ENCODE data around the gene RNF14.

Gene RNF14

DNA sequence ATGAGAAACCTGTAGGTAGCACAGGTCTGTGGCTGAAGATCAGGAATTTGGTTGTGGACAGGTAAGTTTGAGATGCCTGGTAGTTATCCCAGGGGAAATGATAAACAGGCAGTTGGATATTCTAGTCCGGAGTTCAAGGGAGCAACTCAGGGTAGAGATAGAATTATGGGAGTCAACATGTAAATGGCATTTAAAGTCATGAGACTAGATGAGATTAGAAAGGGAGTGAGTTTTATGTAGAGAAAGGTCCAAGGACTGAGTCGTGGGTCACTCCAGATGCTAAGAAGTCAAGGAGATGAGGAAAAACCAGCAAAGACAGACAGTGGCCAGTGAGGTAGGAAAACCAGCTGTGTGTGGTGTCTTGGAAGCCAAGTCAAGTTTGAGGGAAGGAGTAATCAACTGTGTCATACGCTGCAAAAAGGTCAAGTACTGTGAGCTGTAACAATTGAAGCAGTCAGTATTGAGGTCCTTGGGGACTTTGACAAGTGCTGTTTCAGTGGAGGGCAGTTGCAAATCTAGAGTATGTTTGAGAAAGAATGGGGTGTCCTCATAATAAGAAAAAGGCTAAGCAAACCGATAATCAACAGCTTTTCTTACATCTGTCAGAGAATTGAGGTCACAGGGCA lies 25.7 kb downstream of the RNF14 start:
- Histone ChIP-seq H3K27ac (ENCODE audit: low read length) (no peak overlapping the region), H3K9me3 (ENCODE audit: control insufficient read depth, low read depth, low read length) (no peaks in the 10 kb centered on the region), H3K27me3 (ENCODE audit: control insufficient read depth, insufficient read depth, low read length) (no peaks in the 10 kb centered on the region), H3K9ac (ENCODE audit: low read length) (no peak overlapping the region), H3K36me3 (ENCODE audit: control insufficient read depth, low read depth, low read length) (peaks cover 13% of the 10 kb centered on the region), H3K4me3 (ENCODE audit: low read length) (no peak overlapping the region), H3K4me1 (ENCODE audit: control insufficient read depth, low read depth, low read length) (no peaks in the 10 kb centered on the region)

GRCh38 chr5:141995656-141996055 lies 26.8 kb downstream of the RNF14 start:
- H3K4me1 ChIP-seq (ENCODE audit: control insufficient read depth, low read depth, low read length) = no peaks in the 10 kb centered on the region
- H3K27me3 ChIP-seq (ENCODE audit: control insufficient read depth, insufficient read depth, low read length) = no peaks in the 10 kb centered on the region
- H3K27ac ChIP-seq (ENCODE audit: low read length) = no peak overlapping the region
- H3K9me3 ChIP-seq (ENCODE audit: control insufficient read depth, low read depth, low read length) = no peaks in the 10 kb centered on the region
- H3K9ac ChIP-seq (ENCODE audit: low read length) = no peak overlapping the region
- H3K4me3 ChIP-seq (ENCODE audit: low read length) = no peak overlapping the region
- peaks cover 18% of the 10 kb centered on the region for H3K36me3 ChIP-seq (ENCODE audit: control insufficient read depth, low read depth, low read length)

DNA sequence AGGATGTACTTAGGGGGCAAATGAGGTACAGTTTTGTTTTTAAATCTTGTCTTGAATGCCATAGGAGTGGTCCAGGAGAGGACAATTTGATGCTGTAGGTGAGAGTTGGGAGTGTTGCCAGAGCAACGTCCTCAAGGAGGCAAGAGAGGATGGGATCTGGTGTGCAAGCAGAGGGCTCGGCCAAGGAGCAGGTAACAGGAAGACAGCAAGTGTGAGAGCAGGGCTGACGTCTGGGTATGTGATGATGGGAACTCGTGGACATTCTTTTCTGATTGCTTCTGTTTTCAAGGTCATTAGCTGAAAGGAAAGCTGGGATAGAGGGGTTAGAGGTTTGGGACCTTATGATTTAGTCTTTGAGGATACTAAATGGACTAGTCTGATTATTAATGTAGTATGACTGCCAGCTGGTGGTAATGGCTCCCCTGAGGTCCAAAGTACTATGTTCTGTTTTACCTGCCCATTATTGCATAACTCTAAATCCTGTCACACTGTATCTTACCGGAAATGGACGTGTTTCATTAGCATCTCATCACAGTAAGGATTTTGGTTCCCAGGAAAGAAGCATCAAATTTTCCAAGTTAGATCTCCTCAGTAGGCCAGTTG lies 28.6 kb downstream of the RNF14 start:
- no peak overlapping the region for H3K27ac ChIP-seq (ENCODE audit: low read length)
- no peaks in the 10 kb centered on the region for H3K9me3 ChIP-seq (ENCODE audit: control insufficient read depth, low read depth, low read length)
- H3K27me3 ChIP-seq (ENCODE audit: control insufficient read depth, insufficient read depth, low read length) = no peaks in the 10 kb centered on the region
- H3K9ac ChIP-seq (ENCODE audit: low read length) = no peak overlapping the region
- no peaks in the 10 kb centered on the region for H3K4me1 ChIP-seq (ENCODE audit: control insufficient read depth, low read depth, low read length)
- H3K36me3 ChIP-seq (ENCODE audit: control insufficient read depth, low read depth, low read length) = peaks cover 34% of the 10 kb centered on the region
- no peak overlapping the region for H3K4me3 ChIP-seq (ENCODE audit: low read length)

DNA sequence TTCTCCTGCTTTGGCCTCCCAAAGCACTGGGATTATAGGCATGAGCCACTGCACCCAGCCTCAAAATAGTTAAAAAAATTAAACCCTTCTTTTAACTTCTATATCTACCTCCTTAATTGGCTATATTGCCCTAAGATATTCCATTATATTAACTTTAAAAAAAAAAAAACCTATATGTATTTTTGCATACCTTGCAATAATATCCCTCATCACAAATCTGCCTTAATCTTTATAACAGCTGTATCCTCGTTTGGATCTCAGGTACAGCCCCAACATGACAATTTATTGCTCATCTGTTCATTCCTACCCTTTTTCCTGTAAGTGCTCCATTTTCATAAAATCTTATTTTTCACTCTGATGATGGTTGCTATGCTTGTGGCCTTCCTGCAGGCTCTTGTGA lies 31.3 kb downstream of the RNF14 start:
- H3K4me1 ChIP-seq (ENCODE audit: control insufficient read depth, low read depth, low read length) = no peaks in the 10 kb centered on the region
- H3K4me3 ChIP-seq (ENCODE audit: low read length) = no peak overlapping the region
- H3K27me3 ChIP-seq (ENCODE audit: control insufficient read depth, insufficient read depth, low read length) = no peaks in the 10 kb centered on the region
- no peaks in the 10 kb centered on the region for H3K9me3 ChIP-seq (ENCODE audit: control insufficient read depth, low read depth, low read length)
- H3K36me3 ChIP-seq (ENCODE audit: control insufficient read depth, low read depth, low read length) = peaks cover 45% of the 10 kb centered on the region
- H3K9ac ChIP-seq (ENCODE audit: low read length) = no peak overlapping the region
- H3K27ac ChIP-seq (ENCODE audit: low read length) = no peak overlapping the region

DNA sequence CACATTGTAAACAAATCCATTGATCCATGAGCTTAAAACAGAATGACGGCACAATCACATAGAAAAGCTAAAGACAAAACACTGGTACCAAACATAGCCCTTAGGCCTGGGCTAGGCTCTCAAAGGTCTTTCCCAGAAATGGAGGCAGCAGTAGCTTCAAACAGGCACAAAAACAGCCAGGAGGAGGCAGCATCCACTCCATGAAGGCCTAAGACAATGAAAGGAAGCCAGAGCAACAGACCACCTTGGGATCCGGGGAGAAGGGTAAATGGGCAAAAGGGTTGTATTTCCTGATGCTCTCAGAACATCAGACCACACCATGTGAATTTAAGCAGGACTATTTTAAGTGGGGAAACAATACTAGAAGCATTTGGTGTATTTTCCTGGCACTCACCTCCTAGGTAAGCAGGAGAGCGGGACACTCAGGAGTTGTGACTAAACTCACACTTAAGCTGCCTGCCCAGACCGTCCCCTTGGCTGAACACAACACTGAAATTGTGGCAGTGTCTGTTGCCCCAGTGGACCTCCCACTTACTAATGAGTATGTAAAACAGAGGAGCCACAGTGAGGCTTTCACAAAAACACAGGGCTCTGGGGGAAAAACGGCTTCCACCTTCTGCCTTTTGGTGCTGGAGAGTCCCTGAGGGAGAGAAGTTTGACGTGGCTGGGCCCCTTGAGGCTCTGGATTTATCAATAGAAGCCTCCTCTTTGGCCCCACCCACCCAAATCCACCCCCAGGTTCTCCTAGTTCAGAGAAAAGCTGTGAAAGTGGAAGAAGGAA lies 32.0 kb downstream of the RNF14 start:
- Histone ChIP-seq H3K36me3 (ENCODE audit: control insufficient read depth, low read depth, low read length) (peaks cover 50% of the 10 kb centered on the region), H3K27ac (ENCODE audit: low read length) (no peak overlapping the region), H3K9ac (ENCODE audit: low read length) (no peak overlapping the region), H3K27me3 (ENCODE audit: control insufficient read depth, insufficient read depth, low read length) (no peaks in the 10 kb centered on the region), H3K4me3 (ENCODE audit: low read length) (no peak overlapping the region), H3K4me1 (ENCODE audit: control insufficient read depth, low read depth, low read length) (no peaks in the 10 kb centered on the region), H3K9me3 (ENCODE audit: control insufficient read depth, low read depth, low read length) (no peaks in the 10 kb centered on the region)

DNA sequence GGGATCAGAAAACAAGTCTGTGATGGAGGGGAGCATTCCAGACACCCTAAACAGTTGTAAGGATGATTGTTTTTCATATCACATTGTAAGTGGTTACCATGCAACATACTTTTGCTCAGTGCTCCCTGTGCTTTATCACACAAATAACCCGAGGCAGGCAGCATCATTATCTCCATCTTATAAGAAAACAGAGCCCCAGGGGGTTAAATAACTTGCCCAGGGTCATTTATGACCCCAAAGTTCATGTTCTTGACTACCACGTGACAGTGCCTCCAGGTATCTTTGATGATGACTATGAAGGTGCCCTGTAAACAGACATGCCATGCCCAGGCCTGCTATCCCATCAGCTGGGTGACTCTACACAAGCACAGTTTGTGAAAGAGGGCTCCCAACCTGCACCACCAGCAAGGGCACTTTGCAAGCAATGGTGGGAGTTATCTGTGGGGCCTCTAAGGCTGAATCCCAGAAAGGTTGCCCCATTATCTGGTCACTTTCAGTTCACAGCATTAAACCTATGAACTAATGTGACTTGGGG lies 34.4 kb downstream of the RNF14 start:
- H3K4me1 ChIP-seq (ENCODE audit: control insufficient read depth, low read depth, low read length) = no peaks in the 10 kb centered on the region
- H3K27ac ChIP-seq (ENCODE audit: low read length) = no peak overlapping the region
- H3K9me3 ChIP-seq (ENCODE audit: control insufficient read depth, low read depth, low read length) = no peaks in the 10 kb centered on the region
- H3K9ac ChIP-seq (ENCODE audit: low read length) = no peak overlapping the region
- no peaks in the 10 kb centered on the region for H3K27me3 ChIP-seq (ENCODE audit: control insufficient read depth, insufficient read depth, low read length)
- H3K4me3 ChIP-seq (ENCODE audit: low read length) = no peak overlapping the region
- H3K36me3 ChIP-seq (ENCODE audit: control insufficient read depth, low read depth, low read length) = peaks cover 55% of the 10 kb centered on the region

DNA sequence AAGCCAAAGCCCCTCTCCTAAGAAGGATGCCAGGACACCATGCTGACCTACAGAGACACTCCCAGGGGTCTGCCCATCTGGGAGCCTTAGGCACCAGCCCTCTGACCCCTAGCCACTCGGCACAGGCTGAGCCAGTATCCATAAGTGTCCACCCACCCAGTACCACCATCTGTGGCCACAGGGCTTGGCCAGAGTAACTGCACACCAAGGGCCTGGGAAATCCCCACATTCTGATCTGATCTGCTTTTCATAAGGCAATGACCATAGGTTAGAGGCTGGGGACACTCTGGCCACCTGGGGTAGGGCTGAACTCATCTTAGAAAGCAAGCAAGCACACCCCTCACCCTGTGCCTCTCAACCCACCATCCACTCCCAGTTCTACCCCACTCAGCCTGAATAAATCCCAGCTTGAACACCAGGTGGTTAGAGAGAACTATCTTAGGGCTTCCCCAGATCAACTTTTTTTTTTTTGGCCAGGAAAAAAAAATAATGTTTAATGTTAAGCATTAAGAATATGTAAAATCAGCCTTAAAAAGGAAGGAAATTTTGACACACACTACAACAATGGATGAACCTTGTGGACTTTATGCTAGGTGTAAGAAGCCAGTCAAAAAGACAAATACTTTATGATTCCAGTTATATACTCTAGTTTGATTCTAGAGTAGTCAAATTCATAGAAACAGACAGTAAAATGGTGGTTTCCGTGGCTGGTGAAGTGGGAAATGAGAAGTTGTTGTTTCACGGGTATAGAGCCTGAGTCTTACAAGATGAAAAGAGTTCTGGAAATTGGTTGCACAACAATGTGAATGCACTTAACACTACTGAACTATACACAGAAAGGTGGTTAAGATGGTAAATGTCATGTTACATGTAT lies 37.7 kb downstream of the RNF14 start:
- no peak overlapping the region for H3K27ac ChIP-seq (ENCODE audit: low read length)
- H3K9me3 ChIP-seq (ENCODE audit: control insufficient read depth, low read depth, low read length) = no peaks in the 10 kb centered on the region
- H3K27me3 ChIP-seq (ENCODE audit: control insufficient read depth, insufficient read depth, low read length) = no peaks in the 10 kb centered on the region
- no peak overlapping the region for H3K4me3 ChIP-seq (ENCODE audit: low read length)
- no peaks in the 10 kb centered on the region for H3K4me1 ChIP-seq (ENCODE audit: control insufficient read depth, low read depth, low read length)
- peaks cover 45% of the 10 kb centered on the region for H3K36me3 ChIP-seq (ENCODE audit: control insufficient read depth, low read depth, low read length)
- H3K9ac ChIP-seq (ENCODE audit: low read length) = no peak overlapping the region

- Histone ChIP-seq H3K9me3 (ENCODE audit: control insufficient read depth, low read depth, low read length) (no peaks in the 10 kb centered on the region), H3K4me1 (ENCODE audit: control insufficient read depth, low read depth, low read length) (no peaks in the 10 kb centered on the region), H3K4me3 (ENCODE audit: low read length) (no peak overlapping the region), H3K9ac (ENCODE audit: low read length) (no peak overlapping the region), H3K27ac (ENCODE audit: low read length) (no peak overlapping the region), H3K36me3 (ENCODE audit: control insufficient read depth, low read depth, low read length) (peaks cover 39% of the 10 kb centered on the region), H3K27me3 (ENCODE audit: control insufficient read depth, insufficient read depth, low read length) (no peaks in the 10 kb centered on the region)
These were observed 38.3 kb downstream of the RNF14 start for GRCh38 chr5:142007237-142007544.

- H3K4me1 ChIP-seq (ENCODE audit: control insufficient read depth, low read depth, low read length) = peaks cover 7% of the 10 kb centered on the region
- no peak overlapping the region for H3K4me3 ChIP-seq (ENCODE audit: low read length)
- peaks cover 27% of the 10 kb centered on the region for H3K36me3 ChIP-seq (ENCODE audit: control insufficient read depth, low read depth, low read length)
- H3K9me3 ChIP-seq (ENCODE audit: control insufficient read depth, low read depth, low read length) = no peaks in the 10 kb centered on the region
- H3K27me3 ChIP-seq (ENCODE audit: control insufficient read depth, insufficient read depth, low read length) = no peaks in the 10 kb centered on the region
- H3K27ac ChIP-seq (ENCODE audit: low read length) = no peak overlapping the region
- no peak overlapping the region for H3K9ac ChIP-seq (ENCODE audit: low read length)
These were observed 39.9 kb downstream of the RNF14 start for GRCh38 chr5:142008813-142009212.

DNA sequence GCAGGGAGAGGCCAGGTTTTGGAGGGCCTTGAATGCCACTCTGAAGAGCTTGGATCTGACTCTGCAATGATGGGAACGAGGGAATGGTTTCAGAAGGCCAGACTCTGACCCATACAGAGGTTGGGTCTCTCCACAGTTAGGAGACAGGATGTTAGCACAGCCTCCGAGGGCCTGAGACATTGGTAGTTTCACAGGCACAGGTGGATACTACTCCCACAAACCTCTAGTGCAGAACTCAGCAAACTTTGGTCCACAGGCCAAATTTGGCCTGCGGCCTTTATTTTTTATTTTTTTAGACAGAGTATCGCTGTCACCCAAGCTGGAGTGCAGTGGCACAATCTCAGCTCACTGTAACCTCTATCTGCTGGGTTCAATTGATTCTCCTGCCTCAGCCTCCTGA lies 41.0 kb downstream of the RNF14 start:
- Histone ChIP-seq H3K36me3 (ENCODE audit: control insufficient read depth, low read depth, low read length) (peaks cover 17% of the 10 kb centered on the region), H3K4me1 (ENCODE audit: control insufficient read depth, low read depth, low read length) (peaks cover 7% of the 10 kb centered on the region), H3K9me3 (ENCODE audit: control insufficient read depth, low read depth, low read length) (no peaks in the 10 kb centered on the region), H3K9ac (ENCODE audit: low read length) (no peak overlapping the region), H3K4me3 (ENCODE audit: low read length) (no peak overlapping the region), H3K27ac (ENCODE audit: low read length) (no peak overlapping the region), H3K27me3 (ENCODE audit: control insufficient read depth, insufficient read depth, low read length) (no peaks in the 10 kb centered on the region)

DNA sequence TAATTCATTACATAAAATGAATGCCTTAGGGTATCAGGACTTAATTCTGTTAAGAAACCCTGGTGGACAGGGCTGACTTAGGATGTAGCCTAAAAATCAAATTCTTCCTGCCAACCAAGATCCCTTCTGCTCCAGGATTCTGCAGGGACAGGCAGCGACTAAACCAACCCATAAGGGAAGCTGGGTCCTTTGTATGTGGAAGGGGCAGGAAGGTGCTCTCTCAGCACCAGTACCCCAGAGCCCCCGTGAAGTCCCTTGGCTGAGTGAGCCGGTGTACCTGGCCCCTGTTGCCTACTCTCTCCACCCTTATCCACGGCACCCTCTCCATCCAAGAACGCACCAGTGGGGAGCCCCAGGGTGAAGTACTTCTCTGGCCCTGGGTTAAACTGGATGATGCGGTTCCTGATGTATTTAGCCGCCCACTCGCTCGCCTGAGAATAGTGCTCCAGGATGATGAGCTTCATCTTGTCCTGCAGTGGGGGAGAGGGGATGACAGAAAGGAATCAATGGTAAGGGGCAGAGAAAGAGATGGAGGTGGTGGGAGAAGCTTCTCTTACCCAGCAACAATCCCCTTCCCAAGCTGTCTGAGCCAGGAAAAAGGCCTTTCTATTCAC lies 42.8 kb downstream of the RNF14 start:
- peaks cover 3% of the 10 kb centered on the region for H3K36me3 ChIP-seq (ENCODE audit: control insufficient read depth, low read depth, low read length)
- peaks cover 7% of the 10 kb centered on the region for H3K4me1 ChIP-seq (ENCODE audit: control insufficient read depth, low read depth, low read length)
- no peak overlapping the region for H3K27ac ChIP-seq (ENCODE audit: low read length)
- no peak overlapping the region for H3K9ac ChIP-seq (ENCODE audit: low read length)
- H3K4me3 ChIP-seq (ENCODE audit: low read length) = peak overlapping the region; percentile 91
- H3K27me3 ChIP-seq (ENCODE audit: control insufficient read depth, insufficient read depth, low read length) = no peaks in the 10 kb centered on the region
- H3K9me3 ChIP-seq (ENCODE audit: control insufficient read depth, low read depth, low read length) = no peaks in the 10 kb centered on the region
